Activated naive CD4-positive, alpha-beta T cell treated with anti-CD3 and anti-CD28 coated beads, Interleukin-2, amount 50 U/mL, for 72 hours (primary cell): ENCODE results near the gene SNRK. TPM values are rescaled to one million over a fixed set of nuclear protein-coding genes. Genes with fewer than 3 reads are reported as not detected.

ENCODE experiments used
- ATAC-seq, 2 donors: fragments of 150-1000 bp; cut with Tn5 transposase; 2 replicates each; pipeline ENCODE4 v1.10.0; 2021; ENCODE audit warnings: mild to moderate bottlenecking in 2 of 2, moderate library complexity in 2 of 2
- DNase-seq, 2 donors: peaks; one replicate each; pipeline ENCODE4 v3.0.0; 2021 to 2022; ENCODE audit warnings: low spot score in 2 of 2
- H3K27ac Mint-ChIP-seq, 2 donors: one replicate each; pipeline ENCODE4 v1.8.0; 2022; ENCODE audit warnings: mild to moderate bottlenecking in 2 of 2, mixed read lengths in 2 of 2
- H3K36me3 Mint-ChIP-seq, 2 donors: one replicate each; pipeline ENCODE4 v1.8.0; 2022; ENCODE audit warnings: mixed read lengths in 2 of 2
- H3K9me3 Mint-ChIP-seq, 2 donors: one replicate each; pipeline ENCODE4 v1.8.0; 2022; ENCODE audit warnings: mixed read lengths in 2 of 2
- total RNA-seq, 2 donors: library from RNA; stranded (reverse); gene quantifications; one replicate each; pipeline ENCODE4 v1.2.3, GENCODE V29; 2022

SNRK gene
- total RNA-seq, 2 donors from 2014 or later: 21.2 to 28.6 TPM

DNA sequence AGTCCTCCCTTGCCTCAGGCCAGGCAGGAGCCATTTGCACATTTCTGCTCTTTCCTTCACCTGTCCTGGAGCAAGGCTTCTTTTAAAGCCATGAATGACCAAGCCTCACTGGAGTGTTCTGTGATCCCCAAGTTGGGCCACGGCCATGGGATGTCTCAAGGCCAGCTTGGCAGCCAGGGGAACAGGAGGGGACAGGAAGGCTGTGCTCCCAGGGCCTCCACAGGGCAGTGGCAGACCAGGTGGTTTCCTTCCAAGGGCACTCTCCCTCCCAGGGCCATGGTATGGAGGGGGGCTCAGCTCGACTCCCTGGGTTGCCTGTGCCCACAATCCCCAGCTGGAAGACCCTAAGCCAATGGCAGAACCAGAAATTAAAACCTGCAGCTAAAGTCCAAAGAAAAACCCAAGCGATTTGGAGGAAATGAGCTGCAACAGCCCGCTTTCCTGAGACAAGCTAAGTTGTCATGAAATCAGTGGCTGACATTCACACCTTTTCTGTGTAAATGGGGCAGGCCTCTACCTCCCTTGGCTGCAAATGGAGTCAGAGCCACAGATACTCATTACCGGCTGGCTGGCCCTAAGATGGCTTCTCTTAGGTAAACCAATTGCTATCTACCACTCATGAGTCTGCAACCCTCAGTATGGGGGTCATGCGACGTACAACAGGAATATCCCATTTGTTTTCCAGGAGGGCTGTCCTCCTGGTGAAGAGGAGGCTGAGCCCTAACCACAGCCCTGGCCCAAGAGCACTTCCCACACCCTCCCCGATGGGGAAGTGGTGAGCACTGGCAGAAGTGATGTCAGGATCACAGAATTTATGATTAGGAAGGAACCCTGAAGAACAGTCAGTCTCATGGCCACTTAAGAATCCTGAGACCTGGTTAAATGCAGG is 83.3 kb downstream of the SNRK start:
- Mint-ChIP-seq H3K9me3 (no peaks in the 10 kb centered on the region), H3K36me3 (no peaks in the 10 kb centered on the region), H3K27ac (no peak overlapping the region)
- DNase-seq (no peak), ATAC-seq (no peak)

DNA sequence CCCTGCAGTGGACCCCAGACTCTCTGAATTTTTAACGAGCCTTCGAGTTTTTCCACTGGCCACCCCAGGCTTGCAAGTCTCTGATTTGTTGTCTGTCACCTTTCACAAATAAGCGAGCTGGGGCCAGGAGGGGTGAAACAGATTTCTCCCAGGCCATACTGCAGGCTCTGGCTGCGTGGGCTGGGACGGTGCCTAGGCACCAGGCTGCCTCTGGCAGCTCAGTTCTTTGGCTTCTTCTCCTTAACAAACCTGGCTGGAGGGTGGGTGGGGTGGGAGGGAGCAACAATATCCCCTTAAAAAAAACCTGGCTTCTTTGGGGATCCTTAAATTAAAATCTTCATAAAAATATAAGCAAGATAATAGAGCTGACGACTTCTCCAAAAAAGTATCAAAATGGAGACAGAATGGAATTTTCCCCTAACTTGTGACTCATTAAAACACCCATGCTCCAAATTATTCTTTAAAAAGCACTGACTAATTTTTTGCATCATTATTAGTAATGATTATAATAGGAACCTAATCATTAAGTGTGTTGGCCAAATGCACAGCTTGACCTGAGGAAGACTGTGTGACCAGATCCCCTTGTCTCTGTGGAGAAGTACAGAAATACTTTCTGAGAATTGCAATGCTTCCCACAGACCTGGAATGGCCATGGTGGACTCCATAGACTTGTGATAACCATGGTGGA is 84.1 kb downstream of the SNRK start:
- no peaks in the 10 kb centered on the region for H3K9me3 Mint-ChIP-seq
- H3K36me3 Mint-ChIP-seq: no peaks in the 10 kb centered on the region
- H3K27ac Mint-ChIP-seq: no peak overlapping the region
- no peak for DNase-seq
- no peak for ATAC-seq

GRCh38 chr3:43371494-43371893 is 85.2 kb downstream of the SNRK start:
- DNase-seq (no peak), ATAC-seq (no peak)
- Mint-ChIP-seq H3K27ac (no peak overlapping the region), H3K9me3 (no peaks in the 10 kb centered on the region), H3K36me3 (no peaks in the 10 kb centered on the region)

- Mint-ChIP-seq H3K27ac (no peak overlapping the region), H3K36me3 (no peaks in the 10 kb centered on the region), H3K9me3 (no peaks in the 10 kb centered on the region)
- DNase-seq (no peak), ATAC-seq (no peak)
Observed at GRCh38 chr3:43372007-43372740, 85.8 kb downstream of the SNRK start.

DNA sequence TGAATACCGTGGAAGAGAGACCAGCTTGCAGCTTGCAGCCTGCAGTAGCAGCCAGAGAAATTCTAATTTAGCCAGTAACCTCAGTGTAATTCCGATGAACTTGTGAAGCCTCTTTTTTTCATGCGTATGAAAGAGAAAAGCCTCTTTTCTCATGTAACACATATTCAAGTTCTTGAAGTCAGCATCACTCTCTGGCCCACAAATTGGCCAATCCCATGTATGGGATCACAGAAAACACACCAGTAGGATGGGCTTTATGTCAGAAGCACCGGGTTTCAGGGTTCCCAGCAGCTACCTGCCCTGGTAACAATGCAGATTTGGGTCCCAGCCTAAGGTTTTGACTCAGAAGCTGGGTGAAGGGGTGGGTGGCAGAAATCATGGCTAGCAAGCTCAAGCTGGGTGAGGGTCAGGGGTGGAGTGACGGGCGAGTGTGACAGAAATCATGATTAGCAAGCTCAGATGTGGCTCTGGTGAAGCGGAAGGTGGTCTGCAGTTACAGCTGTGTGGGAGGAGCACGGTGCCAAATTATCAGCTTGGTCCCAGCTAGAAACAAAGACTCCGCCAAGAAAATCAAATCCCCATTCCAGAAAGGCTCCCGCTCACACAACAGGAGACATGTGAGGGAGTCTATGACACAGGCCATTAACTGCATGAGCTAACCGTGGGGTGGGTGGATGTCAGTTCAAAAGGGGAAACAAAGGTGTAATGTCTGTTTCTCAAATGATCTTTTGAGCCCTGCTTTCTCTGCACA is 86.6 kb downstream of the SNRK start:
- no peak overlapping the region for H3K27ac Mint-ChIP-seq
- DNase-seq (no peak), ATAC-seq (no peak)
- H3K9me3 Mint-ChIP-seq: no peaks in the 10 kb centered on the region
- no peaks in the 10 kb centered on the region for H3K36me3 Mint-ChIP-seq

DNA sequence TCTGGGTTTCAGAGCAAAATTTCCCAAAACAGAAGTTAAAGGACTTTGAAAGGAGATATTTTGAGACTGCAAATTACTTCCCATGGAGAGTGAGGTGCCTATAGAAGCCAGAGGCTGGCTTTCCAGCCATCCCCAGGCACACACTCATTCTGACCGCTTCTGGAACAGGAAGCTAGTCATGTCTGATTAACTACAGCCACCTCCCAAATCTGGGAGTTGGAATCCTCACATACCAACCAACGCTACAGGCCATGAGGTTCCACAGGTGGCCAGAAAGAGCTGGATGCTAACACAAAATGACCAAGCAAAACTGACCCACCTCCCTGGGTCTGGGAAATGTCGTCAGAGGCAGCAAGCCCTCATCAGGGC is 87.2 kb downstream of the SNRK start:
- Mint-ChIP-seq H3K9me3 (no peaks in the 10 kb centered on the region), H3K36me3 (no peaks in the 10 kb centered on the region), H3K27ac (no peak overlapping the region)
- ATAC-seq (no peak), DNase-seq (no peak)

GRCh38 chr3:43378066-43378935 is 92.0 kb downstream of the SNRK start:
- Mint-ChIP-seq H3K27ac (peak overlapping the region in 1 of 2 donors; percentile 18), H3K9me3 (peaks cover 0 to 9% of the 10 kb centered on the region in 2 donors), H3K36me3 (no peaks in the 10 kb centered on the region)
- DNase-seq: peak in 1 of 2 donors; percentile 65
- ATAC-seq: peak; percentile 86 to 88

GRCh38 chr3:43379343-43379742 is 93.0 kb downstream of the SNRK start:
- no peak for DNase-seq
- Mint-ChIP-seq H3K36me3 (no peaks in the 10 kb centered on the region), H3K27ac (no peak overlapping the region), H3K9me3 (peaks cover 0 to 11% of the 10 kb centered on the region in 2 donors)
- no peak for ATAC-seq

GRCh38 chr3:43388175-43388574 is 101.8 kb downstream of the SNRK start:
- DNase-seq (no peak), ATAC-seq (no peak)
- peaks cover 0 to 9% of the 10 kb centered on the region in 2 donors for H3K36me3 Mint-ChIP-seq
- H3K27ac Mint-ChIP-seq: peak overlapping the region in 1 of 2 donors; percentile 80
- H3K9me3 Mint-ChIP-seq: peaks cover 2 to 30% of the 10 kb centered on the region in 2 donors

GRCh38 chr3:43388915-43389314 is 102.6 kb downstream of the SNRK start:
- peak overlapping the region in 1 of 2 donors; percentile 80 for H3K27ac Mint-ChIP-seq
- DNase-seq (no peak), ATAC-seq (no peak)
- H3K36me3 Mint-ChIP-seq: peaks cover 0 to 9% of the 10 kb centered on the region in 2 donors
- peaks cover 6 to 37% of the 10 kb centered on the region in 2 donors for H3K9me3 Mint-ChIP-seq

- DNase-seq (peak; percentile 62 to 69), ATAC-seq (peak; percentile 97 to 99)
- H3K9me3 Mint-ChIP-seq: peaks cover 6 to 32% of the 10 kb centered on the region in 2 donors
- H3K36me3 Mint-ChIP-seq: peaks cover 0 to 8% of the 10 kb centered on the region in 2 donors
- H3K27ac Mint-ChIP-seq: peak overlapping the region; percentile 38 to 80
Observed at GRCh38 chr3:43389388-43390254, 103.3 kb downstream of the SNRK start.

- DNase-seq: no peak
- H3K9me3 Mint-ChIP-seq: peaks cover 6 to 26% of the 10 kb centered on the region in 2 donors
Observed at GRCh38 chr3:43390255-43390588, 103.9 kb downstream of the SNRK start.

DNA sequence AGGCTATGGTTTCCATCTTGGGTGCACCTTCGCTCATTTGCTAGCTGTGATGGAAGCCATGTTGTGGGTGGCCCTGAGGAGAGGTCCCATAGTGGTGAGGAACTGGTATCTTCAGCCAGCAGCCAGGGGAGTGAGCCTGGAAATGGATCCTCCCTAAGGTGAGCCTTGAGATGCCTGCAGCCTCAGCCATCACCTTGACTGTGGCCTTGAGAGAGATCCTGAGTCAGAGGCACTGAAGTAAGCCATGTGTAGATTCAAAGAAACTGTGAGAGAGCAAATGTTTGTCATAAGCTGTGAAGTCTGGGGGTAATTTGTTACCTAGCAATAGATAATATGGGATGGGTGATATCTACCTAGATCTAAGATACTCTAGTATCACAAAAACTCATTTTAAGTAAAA is 105.3 kb downstream of the SNRK start:
- H3K27ac Mint-ChIP-seq: no peak overlapping the region
- ATAC-seq (peak in 1 of 2 donors; percentile 10), DNase-seq (no peak)
- peaks cover 6 to 19% of the 10 kb centered on the region in 2 donors for H3K9me3 Mint-ChIP-seq
- no peaks in the 10 kb centered on the region for H3K36me3 Mint-ChIP-seq

More at GRCh38 chr3:43390255-43390588, 103.9 kb downstream of the SNRK start:
- no peak for ATAC-seq
- Mint-ChIP-seq H3K36me3 (peaks cover 0 to 3% of the 10 kb centered on the region in 2 donors), H3K27ac (peak overlapping the region; percentile 48 to 80)

DNA sequence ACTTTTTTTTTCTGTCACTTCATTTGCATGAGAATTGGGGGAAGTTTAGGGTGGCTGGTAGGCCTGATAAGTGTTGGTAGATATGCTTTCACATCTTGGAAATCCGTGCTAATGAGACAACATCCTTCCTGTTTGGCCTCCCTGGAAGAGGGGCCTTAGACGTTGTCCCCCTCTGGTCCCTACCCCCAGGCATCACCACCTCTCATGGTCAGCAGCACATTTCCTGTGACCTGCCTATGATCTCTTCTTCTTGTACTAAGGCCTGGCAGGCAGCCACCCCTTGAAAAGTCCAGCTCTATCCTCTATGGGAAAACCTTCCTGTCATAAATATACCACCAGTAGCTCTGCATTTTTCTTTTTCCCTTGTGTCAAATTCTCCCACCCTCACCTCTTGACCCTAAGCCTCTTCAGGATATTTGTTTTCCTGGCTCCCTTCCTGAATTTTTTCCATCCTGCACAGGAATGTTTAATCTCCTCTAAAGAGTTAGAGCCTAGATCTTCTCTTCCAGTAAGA is 107.8 kb downstream of the SNRK start:
- H3K36me3 Mint-ChIP-seq: no peaks in the 10 kb centered on the region
- no peak for DNase-seq
- peaks cover 6 to 19% of the 10 kb centered on the region in 2 donors for H3K9me3 Mint-ChIP-seq
- H3K27ac Mint-ChIP-seq: peak overlapping the region; percentile 10 to 81
- ATAC-seq: no peak
